ENCODE results near the gene IL17C. TPM values are rescaled to one million over a fixed set of nuclear protein-coding genes. Genes with fewer than 3 reads are reported as not detected.

Gene IL17C, protein sequence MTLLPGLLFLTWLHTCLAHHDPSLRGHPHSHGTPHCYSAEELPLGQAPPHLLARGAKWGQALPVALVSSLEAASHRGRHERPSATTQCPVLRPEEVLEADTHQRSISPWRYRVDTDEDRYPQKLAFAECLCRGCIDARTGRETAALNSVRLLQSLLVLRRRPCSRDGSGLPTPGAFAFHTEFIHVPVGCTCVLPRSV
- polyA plus RNA-seq (2011; rRNA removed) (not detected in 2 replicates), polyA plus RNA-seq (2017; fragmentation: RNase III; extraction: RNeasy Plus Mini Kit Qiagen cat#74134 plus additional on column Dnase treatment) (not detected in 3 replicates), polyA minus RNA-seq (2011; rRNA and poly(A)+ RNA removed) (0.24 TPM in 1 of 2 replicates, not detected in the other)
- 0.06 and 0.09 TPM in 2 replicates for polyA plus RNA-seq (2012; cell fraction: cytosol; rRNA removed)
- 0.71 and 0.95 TPM in 2 replicates for polyA plus RNA-seq (2012; cell fraction: nucleus; rRNA removed)

DNA sequence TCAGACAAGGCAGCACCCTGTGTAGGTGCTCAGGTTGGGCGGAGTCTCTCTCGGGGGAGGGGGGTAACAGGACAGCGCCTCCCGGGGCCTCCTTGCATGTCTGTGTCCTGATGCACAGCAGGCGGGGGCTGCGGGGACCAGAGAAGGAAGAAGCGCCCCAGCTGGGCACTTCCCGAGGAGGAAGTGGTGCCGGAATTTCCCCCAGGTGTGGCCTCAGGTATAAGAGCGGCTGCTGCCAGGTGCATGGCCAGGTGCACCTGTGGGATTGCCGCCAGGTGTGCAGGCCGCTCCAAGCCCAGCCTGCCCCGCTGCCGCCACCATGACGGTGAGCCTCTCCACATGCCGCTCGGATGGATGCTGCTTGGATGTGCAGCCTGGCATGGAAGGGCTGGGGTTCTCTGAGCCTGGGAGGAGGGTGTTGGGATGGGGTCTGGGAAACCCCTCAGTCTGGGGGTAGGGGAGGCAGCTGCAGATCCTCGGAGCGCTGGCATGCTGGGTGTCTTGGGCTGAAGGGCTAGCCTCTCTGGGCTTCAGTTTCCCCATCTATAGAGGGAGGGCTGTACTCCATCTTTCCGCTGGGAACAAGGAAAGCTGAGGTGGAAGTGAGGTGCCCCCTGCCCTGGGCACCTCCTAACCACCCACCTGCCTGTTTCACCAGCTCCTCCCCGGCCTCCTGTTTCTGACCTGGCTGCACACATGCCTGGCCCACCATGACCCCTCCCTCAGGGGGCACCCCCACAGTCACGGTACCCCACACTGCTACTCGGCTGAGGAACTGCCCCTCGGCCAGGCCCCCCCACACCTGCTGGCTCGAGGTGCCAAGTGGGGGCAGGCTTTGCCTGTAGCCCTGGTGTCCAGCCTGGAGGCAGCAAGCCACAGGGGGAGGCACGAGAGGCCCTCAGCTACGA, at the start of gene IL17C:
Gene IL17C, plus strand, starts transcription at position 250 of the 908 bp plus-strand sequence. Its CDS starts 70 bp downstream, at position 320.
- CTCF ChIA-PET: interaction anchor here (0.6 to 1.0 kb wide), 2 partner anchors 11 to 34 kb away, joined by 3 to 4 read pairs; no protein-coding TSS in a partner anchor
- Histone ChIP-seq H3K9me3 (no peaks in the 10 kb centered on the region), H3K4me1 (no peaks in the 10 kb centered on the region), H3K4me2 (no peak within 1 kb of the TSS), H3K27ac (no peak within 1 kb of the TSS), H3K4me3 (no peak within 1 kb of the TSS)
- FAIRE-seq (no peak), ATAC-seq (peak in 1 of 2 experiments; percentile 6; a peak in 1 of 6 replicates), DNase-seq (ENCODE audit: low read depth in 1 of 2, low spot score in 1 of 2) (no peak)
- 71% methylated on average over 20 of the region's 27 CpGs for WGBS (ENCODE audit: missing lambda C conversion rate)
- POLR2A ChIA-PET: interaction anchor here (0.7 kb wide), 1 partner anchor 69 kb away, joined by 3 read pairs; the partner anchor contains the start of gene ZC3H18
- peak; percentile 13 for TF ChIP-seq ZFP36 (IDR thresholded peaks at IDR 0.05; ENCODE audit: borderline replicate concordance, partially characterized antibody)
- TF ChIP-seq, protein P1, sequence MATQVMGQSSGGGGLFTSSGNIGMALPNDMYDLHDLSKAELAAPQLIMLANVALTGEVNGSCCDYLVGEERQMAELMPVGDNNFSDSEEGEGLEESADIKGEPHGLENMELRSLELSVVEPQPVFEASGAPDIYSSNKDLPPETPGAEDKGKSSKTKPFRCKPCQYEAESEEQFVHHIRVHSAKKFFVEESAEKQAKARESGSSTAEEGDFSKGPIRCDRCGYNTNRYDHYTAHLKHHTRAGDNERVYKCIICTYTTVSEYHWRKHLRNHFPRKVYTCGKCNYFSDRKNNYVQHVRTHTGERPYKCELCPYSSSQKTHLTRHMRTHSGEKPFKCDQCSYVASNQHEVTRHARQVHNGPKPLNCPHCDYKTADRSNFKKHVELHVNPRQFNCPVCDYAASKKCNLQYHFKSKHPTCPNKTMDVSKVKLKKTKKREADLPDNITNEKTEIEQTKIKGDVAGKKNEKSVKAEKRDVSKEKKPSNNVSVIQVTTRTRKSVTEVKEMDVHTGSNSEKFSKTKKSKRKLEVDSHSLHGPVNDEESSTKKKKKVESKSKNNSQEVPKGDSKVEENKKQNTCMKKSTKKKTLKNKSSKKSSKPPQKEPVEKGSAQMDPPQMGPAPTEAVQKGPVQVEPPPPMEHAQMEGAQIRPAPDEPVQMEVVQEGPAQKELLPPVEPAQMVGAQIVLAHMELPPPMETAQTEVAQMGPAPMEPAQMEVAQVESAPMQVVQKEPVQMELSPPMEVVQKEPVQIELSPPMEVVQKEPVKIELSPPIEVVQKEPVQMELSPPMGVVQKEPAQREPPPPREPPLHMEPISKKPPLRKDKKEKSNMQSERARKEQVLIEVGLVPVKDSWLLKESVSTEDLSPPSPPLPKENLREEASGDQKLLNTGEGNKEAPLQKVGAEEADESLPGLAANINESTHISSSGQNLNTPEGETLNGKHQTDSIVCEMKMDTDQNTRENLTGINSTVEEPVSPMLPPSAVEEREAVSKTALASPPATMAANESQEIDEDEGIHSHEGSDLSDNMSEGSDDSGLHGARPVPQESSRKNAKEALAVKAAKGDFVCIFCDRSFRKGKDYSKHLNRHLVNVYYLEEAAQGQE (IDR thresholded peaks at IDR 0.05): no peak

DNA sequence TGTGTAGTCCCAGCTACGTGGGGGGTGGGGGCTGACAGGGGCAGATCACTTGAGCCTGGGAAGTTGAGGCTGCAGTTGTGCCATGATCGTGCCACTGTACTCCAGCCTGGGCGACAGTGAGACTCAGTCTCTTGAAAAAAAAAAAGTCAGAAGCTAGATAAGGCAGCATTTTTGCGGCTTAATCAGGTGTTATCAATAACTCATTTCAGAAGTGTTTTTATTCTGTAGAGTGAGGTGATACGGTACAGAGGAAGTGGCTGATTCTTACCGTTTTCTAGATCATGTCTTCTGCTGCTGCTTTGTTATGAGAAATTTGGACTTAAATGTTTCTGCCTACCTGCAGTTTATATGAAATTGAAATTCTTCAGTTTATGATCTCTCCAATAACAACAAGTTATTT, 49.6 kb upstream of the IL17C start:
- DNase-seq (ENCODE audit: low read depth in 1 of 2, low spot score in 1 of 2) (no peak), FAIRE-seq (no peak), ATAC-seq (no peak)
- no peak overlapping the region for H3K27ac ChIP-seq
- no peak overlapping the region for H3K4me3 ChIP-seq
- TF ChIP-seq, protein P2, sequence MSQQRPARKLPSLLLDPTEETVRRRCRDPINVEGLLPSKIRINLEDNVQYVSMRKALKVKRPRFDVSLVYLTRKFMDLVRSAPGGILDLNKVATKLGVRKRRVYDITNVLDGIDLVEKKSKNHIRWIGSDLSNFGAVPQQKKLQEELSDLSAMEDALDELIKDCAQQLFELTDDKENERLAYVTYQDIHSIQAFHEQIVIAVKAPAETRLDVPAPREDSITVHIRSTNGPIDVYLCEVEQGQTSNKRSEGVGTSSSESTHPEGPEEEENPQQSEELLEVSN (IDR thresholded peaks at IDR 0.05; ENCODE audit: borderline replicate concordance, low read depth): no peak
- H3K4me1 ChIP-seq: no peaks in the 10 kb centered on the region
- CTCF ChIA-PET: interaction anchor here (1.0 to 1.6 kb wide), 2 partner anchors 28 to 45 kb away, joined by 3 to 4 read pairs; no protein-coding TSS in a partner anchor
- no peak overlapping the region for H3K4me2 ChIP-seq
- 95% methylated on average over 6 of the region's 6 CpGs for WGBS (ENCODE audit: missing lambda C conversion rate)
- POLR2A ChIA-PET: no interaction called here
- no peaks in the 10 kb centered on the region for H3K9me3 ChIP-seq

DNA sequence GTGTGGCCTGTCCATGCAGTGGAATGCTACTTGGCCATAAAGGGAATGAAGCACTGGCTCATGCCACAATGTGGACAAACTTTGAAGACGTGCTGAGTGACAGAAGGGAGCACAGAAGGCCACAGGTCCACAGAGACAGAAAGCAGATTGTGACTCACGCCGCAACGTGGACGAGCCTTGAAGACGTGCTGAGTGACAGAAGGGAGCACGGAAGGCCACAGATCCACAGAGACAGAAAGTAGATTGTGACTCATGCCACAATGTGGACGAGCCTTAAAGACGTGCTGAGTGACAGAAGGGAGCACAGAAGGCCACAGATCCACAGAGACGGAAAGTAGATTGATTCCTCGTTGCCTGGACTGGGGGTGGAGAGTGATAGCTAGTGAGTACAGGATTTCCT, 48.9 kb upstream of the IL17C start:
- no peak for DNase-seq (ENCODE audit: low read depth in 1 of 2, low spot score in 1 of 2)
- ChIA-PET CTCF (interaction anchor here (1.0 to 1.6 kb wide), 3 partner anchors 29 to 44 kb away, joined by 3 to 4 read pairs (median 3); no protein-coding TSS in a partner anchor), POLR2A (no interaction called here)
- Histone ChIP-seq H3K4me3 (no peak overlapping the region), H3K4me1 (no peaks in the 10 kb centered on the region), H3K4me2 (no peak overlapping the region), H3K27ac (no peak overlapping the region), H3K9me3 (no peaks in the 10 kb centered on the region)
- FAIRE-seq: no peak
- 93% methylated on average over 11 of the region's 11 CpGs for WGBS (ENCODE audit: missing lambda C conversion rate)
- TF ChIP-seq BHLHE40 (IDR thresholded peaks at IDR 0.05; ENCODE audit: low read depth, low read length) (no peak), HDAC2 (IDR thresholded peaks at IDR 0.05) (no peak), CHD4 (IDR thresholded peaks at IDR 0.05; ENCODE audit: borderline replicate concordance) (no peak), KDM1A (IDR thresholded peaks at IDR 0.05; ENCODE audit: low read depth) (no peak), POLR2AphosphoS2 (conservative IDR thresholded peaks at IDR 0.05; ENCODE audit: low read length) (no peak), GATA3 (IDR thresholded peaks at IDR 0.05; ENCODE audit: borderline replicate concordance) (no peak), RARB (CRISPR knock-in tag; IDR thresholded peaks at IDR 0.05) (no peak), JUNB (IDR thresholded peaks at IDR 0.05) (no peak), FOXS1 (CRISPR knock-in tag; IDR thresholded peaks at IDR 0.05) (no peak), HOXB13 (CRISPR knock-in tag; IDR thresholded peaks at IDR 0.05; ENCODE audit: low read depth) (no peak), HOXA7 (CRISPR knock-in tag; IDR thresholded peaks at IDR 0.05) (no peak), CBX2 (IDR thresholded peaks at IDR 0.05; ENCODE audit: borderline replicate concordance, low read depth) (no peak)
- ATAC-seq: no peak

Data from A549 (cell line).